Activated naive CD4-positive, alpha-beta T cell treated with anti-CD3 and anti-CD28 coated beads for 36 hours (primary cell): Measurements from ENCODE around the gene EPHA10. TPM values are rescaled to one million over a fixed set of nuclear protein-coding genes. Genes with fewer than 3 reads are reported as not detected.

ENCODE experiments used
- CTCF ChIA-PET: fragments of 350-600 bp; sonication (Branson Sonifier 250); formaldehyde crosslinking; loops from one replicate; lab custom pipeline; 2021; ENCODE audit warnings: antibody characterized with exemption; lab: Charles Lee
- DNase-seq: peaks from one replicate; pipeline ENCODE4 v3.0.0-alpha.2; 2020
- H3K27ac Mint-ChIP-seq: one replicate; pipeline ENCODE4 v1.8.0; 2021; ENCODE audit warnings: mild to moderate bottlenecking, mixed read lengths
- H3K27me3 Mint-ChIP-seq: one replicate; pipeline ENCODE4 v1.8.0; 2021; ENCODE audit warnings: low read depth, mixed read lengths
- H3K36me3 Mint-ChIP-seq: one replicate; pipeline ENCODE4 v1.8.0; 2021; ENCODE audit warnings: low read depth, mixed read lengths
- H3K4me1 Mint-ChIP-seq: one replicate; pipeline ENCODE4 v1.8.0; 2021; ENCODE audit warnings: low read depth, mixed read lengths
- H3K4me3 Mint-ChIP-seq: one replicate; pipeline ENCODE4 v1.8.0; 2021; ENCODE audit warnings: mild to moderate bottlenecking, moderate library complexity, mixed read lengths
- H3K9me3 Mint-ChIP-seq: one replicate; pipeline ENCODE4 v1.8.0; 2021; ENCODE audit warnings: mixed read lengths
- intact Hi-C: fragments of 100-400 bp; cut with micrococcal nuclease; formaldehyde crosslinking; loops from one replicate; pipeline ENCODE4 v1.15.1; 2023
- total RNA-seq, 2 experiments: library from RNA; stranded (reverse); gene quantifications; one replicate each; pipeline ENCODE4 v1.2.3, GENCODE V29; 2021

EPHA10 gene
- total RNA-seq, 2 experiments from 2014 or later: 0.33 TPM; not detected in 1

DNA sequence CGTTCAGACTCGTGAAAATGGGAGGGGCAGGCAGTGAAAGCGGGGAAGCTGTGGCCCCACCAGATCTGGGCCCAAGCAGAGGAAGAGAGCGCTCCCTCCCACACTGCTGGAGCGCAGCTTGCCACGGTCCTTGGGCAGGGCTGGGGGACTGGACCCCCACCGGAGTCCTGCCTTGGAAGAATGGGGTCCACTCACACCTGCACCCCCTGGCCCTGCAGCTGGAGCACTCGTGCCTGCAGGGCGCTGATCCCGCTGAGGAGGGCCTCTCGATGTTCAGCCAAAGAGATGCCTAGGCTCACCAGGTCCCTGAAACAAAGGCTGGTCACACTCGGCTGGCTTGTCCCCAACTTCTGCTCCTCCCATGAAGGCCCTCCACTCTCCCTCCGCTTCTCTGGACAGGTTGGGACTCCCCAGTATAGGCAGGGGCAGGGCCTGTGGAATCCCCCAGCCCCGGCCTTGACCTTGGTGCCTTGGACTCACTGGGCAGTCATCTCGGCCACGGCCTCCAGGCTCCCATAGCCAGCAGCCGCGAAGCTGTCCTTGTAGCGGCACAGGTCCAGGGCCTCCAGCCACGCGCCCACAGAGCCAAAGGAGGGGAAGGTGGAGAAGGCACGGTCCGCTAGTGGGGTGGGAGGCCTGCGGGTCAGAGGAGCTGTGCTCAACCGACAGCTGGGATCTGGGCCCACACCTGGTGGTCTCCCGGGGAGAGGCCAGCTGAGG is 46.6 kb downstream of the EPHA10 start:
- H3K4me1 Mint-ChIP-seq: no peaks in the 10 kb centered on the region
- CTCF ChIA-PET: no interaction called here
- no peaks in the 10 kb centered on the region for H3K36me3 Mint-ChIP-seq
- no peak for DNase-seq
- intact Hi-C loops: no loop called here
- no peaks in the 10 kb centered on the region for H3K9me3 Mint-ChIP-seq
- no peak overlapping the region for H3K27ac Mint-ChIP-seq
- H3K27me3 Mint-ChIP-seq: no peaks in the 10 kb centered on the region
- no peak overlapping the region for H3K4me3 Mint-ChIP-seq

DNA sequence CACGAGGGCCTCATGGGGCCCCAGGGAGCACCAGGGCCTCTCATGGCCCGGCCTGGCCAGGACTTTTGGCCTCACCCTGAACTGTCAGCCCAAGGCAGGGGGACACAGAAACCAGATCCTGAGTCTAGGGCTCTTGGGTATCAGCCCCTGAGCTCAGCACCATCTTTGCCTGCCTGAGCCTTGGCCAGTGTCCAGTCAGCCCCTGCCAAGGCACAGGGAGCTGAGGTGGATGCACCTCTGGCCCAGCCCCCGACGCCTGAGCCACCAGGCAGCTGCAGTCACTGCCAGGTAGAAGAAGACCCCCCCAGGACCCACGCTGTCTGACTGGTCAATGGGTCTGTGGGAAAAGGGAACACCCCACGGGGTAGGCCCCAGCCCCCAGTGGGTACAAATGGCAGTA is 47.3 kb downstream of the EPHA10 start:
- intact Hi-C loops: no loop called here
- no peak for DNase-seq
- Mint-ChIP-seq H3K27me3 (no peaks in the 10 kb centered on the region), H3K4me1 (no peaks in the 10 kb centered on the region), H3K27ac (no peak overlapping the region), H3K36me3 (no peaks in the 10 kb centered on the region), H3K4me3 (no peak overlapping the region), H3K9me3 (no peaks in the 10 kb centered on the region)
- CTCF ChIA-PET: no interaction called here

DNA sequence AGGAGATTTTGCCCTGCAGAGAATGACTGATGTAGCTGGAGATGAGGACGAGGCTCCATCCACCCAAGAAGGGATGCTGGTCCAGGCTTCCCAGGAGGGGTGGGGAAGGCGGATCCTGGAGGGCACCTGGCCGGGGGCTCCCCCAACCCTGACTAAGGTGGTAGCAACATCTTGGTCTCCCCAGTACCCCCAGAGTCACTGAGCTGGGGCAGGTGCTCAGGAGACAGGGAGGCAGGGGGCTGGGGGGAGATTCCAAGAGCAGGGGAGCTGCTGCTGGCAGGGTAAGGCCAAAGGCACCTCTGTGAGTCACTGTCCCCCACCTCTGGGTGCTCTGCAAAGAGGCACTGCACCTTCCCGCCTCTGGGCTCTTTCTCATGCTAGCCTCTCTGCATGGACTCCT is 48.6 kb downstream of the EPHA10 start:
- no peaks in the 10 kb centered on the region for H3K4me1 Mint-ChIP-seq
- H3K4me3 Mint-ChIP-seq: no peak overlapping the region
- intact Hi-C loops: no loop called here
- no peak for DNase-seq
- H3K27ac Mint-ChIP-seq: no peak overlapping the region
- H3K9me3 Mint-ChIP-seq: no peaks in the 10 kb centered on the region
- H3K36me3 Mint-ChIP-seq: no peaks in the 10 kb centered on the region
- no peaks in the 10 kb centered on the region for H3K27me3 Mint-ChIP-seq
- CTCF ChIA-PET: no interaction called here

DNA sequence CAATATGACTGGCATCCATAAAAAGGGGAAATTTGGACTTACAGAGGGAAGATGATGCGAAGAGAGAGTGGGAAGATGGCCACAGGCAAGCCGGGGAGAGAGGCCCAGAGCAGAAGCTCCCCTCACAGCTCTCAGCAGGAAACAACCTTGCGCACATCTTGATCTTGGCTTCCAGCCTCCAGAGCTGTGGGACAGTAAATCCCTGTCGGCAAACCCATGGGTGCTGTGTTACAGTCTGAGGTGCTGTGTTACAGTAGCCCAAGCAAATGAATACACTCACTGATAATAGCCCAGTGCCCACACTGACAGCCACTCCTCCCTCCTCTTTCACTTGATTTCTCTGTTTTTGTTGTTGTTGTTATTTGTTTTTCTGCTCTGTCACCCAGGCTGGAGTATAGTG is 50.2 kb downstream of the EPHA10 start:
- no peak overlapping the region for H3K27ac Mint-ChIP-seq
- CTCF ChIA-PET: no interaction called here

DNA sequence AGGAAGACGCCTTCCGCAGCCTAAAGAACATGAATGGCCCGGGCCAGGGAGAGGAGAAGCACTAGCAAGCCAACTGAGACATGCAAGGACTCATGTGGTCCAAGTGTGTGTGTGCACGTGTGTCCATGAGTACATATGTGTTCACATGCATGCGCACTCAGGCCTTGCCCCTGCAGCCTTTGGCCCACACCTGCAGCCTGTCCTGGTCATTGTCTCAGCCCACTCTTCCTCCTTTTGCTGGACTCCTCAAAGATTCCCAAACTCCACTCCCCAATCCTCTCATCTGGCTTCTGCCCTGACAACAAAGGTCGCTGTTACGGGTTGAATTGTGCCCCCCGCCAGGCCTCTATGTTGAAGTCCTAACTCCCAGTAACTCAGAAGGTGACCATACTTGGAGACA is 50.7 kb downstream of the EPHA10 start:
- Mint-ChIP-seq H3K27me3 (no peaks in the 10 kb centered on the region), H3K9me3 (no peaks in the 10 kb centered on the region), H3K27ac (no peak overlapping the region), H3K4me3 (no peak overlapping the region), H3K36me3 (peaks cover 7% of the 10 kb centered on the region), H3K4me1 (no peaks in the 10 kb centered on the region)
- intact Hi-C loops: no loop called here
- DNase-seq: no peak
- CTCF ChIA-PET: no interaction called here

More for the DNA sequence above, 50.2 kb downstream of the EPHA10 start:
- no peaks in the 10 kb centered on the region for H3K4me1 Mint-ChIP-seq
- no peaks in the 10 kb centered on the region for H3K9me3 Mint-ChIP-seq
- no peaks in the 10 kb centered on the region for H3K27me3 Mint-ChIP-seq
- no peak for DNase-seq
- peaks cover 2% of the 10 kb centered on the region for H3K36me3 Mint-ChIP-seq
- H3K4me3 Mint-ChIP-seq: no peak overlapping the region
- intact Hi-C loops: no loop called here

DNA sequence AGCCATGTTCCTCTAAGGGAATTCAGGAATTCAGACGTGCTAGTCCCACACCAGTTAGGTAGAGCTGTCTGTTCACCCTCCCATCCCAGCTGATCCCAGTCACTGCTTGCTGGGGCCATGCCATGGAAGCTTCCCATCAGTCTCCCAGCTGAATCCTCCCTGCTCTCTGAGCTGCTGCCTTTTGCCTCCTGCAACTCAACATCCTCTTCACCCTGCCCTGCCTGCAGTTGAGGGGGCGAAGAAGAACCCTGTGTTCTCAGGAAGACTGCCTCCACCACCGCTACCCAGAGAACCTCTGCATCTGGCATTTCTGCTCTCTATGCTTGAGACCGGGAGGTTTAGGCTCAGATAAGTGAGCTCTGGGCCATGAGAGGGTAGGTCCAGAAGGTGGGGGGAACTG is 56.4 kb downstream of the EPHA10 start:
- no peaks in the 10 kb centered on the region for H3K9me3 Mint-ChIP-seq
- no peaks in the 10 kb centered on the region for H3K27me3 Mint-ChIP-seq
- H3K36me3 Mint-ChIP-seq: peaks cover 48% of the 10 kb centered on the region
- intact Hi-C loops: no loop called here
- no peak for DNase-seq
- no peak overlapping the region for H3K4me3 Mint-ChIP-seq
- H3K4me1 Mint-ChIP-seq: no peaks in the 10 kb centered on the region
- no peak overlapping the region for H3K27ac Mint-ChIP-seq
- CTCF ChIA-PET: interaction anchor here (0.6 kb wide), 1 partner anchor 1085 kb away, joined by 3 read pairs; no protein-coding TSS in a partner anchor

DNA sequence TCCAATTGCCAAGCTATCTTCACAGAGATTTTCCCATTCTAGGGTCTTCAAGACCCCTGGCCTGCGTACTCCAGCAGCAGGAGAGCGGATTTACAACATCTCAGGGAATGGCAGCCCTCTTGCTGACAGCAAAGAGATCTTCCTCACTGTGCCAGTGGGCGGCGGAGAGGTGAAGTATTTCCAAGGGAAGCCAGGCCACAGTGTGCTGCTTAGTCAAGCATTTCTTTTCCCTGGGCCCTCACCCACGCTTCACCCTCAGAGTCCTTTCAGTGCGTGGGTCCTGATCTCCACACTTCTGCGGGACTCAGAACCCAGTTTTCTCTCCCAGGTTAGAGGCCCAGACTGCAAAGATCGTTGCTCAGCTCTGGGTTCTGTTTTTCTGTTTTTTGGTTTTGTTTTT is 59.5 kb downstream of the EPHA10 start:
- Mint-ChIP-seq H3K27me3 (no peaks in the 10 kb centered on the region), H3K27ac (no peak overlapping the region), H3K4me3 (no peak overlapping the region), H3K4me1 (no peaks in the 10 kb centered on the region), H3K36me3 (peaks cover 75% of the 10 kb centered on the region), H3K9me3 (no peaks in the 10 kb centered on the region)
- CTCF ChIA-PET: no interaction called here
- intact Hi-C loops: no loop called here
- no peak for DNase-seq

DNA sequence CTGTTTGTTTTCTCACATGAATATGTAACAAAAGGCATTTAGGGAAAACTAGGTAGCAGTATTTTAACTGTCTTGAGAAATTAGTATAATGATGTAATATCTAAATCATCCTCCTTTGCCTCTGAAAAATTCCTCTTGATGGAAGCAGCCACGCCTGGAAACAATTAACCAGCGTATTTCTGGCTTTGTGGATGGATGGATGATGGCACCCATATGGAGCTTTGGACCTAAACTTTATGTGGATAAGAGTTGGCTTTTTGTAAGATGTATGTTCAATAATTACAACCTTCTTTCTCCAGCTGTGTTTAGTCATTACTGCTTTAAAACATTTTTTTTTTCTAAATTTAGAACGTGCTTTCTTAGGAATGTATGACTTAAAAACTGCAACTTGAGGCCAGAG is 60.0 kb downstream of the EPHA10 start:
- H3K9me3 Mint-ChIP-seq: no peaks in the 10 kb centered on the region
- intact Hi-C loops: no loop called here
- peaks cover 80% of the 10 kb centered on the region for H3K36me3 Mint-ChIP-seq
- CTCF ChIA-PET: no interaction called here
- H3K4me1 Mint-ChIP-seq: no peaks in the 10 kb centered on the region
- DNase-seq: no peak
- no peaks in the 10 kb centered on the region for H3K27me3 Mint-ChIP-seq
- no peak overlapping the region for H3K27ac Mint-ChIP-seq
- no peak overlapping the region for H3K4me3 Mint-ChIP-seq

DNA sequence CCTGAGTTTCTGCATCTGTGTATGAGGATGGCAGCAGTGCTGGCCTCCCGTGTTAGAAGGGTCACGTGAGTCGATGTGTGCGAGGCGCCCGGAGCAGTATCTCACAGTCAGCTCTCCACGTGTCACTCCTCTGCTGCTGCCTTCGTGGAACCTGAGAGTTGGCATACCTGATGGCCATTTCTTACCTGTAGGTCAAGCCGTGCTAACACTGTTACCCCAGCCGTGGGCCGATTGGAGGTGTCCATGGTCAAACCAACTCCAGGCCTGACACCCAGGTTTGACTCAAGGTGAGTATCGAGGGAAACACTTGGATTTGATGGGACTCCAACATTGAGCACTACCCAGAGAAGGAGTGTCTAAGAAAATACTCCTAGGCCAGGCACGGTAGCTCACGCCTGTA is 61.9 kb downstream of the EPHA10 start:
- intact Hi-C loops: no loop called here
- no peak for DNase-seq
- CTCF ChIA-PET: no interaction called here
- Mint-ChIP-seq H3K4me1 (peaks cover 9% of the 10 kb centered on the region), H3K9me3 (no peaks in the 10 kb centered on the region), H3K4me3 (no peak overlapping the region), H3K36me3 (peaks cover 74% of the 10 kb centered on the region), H3K27ac (no peak overlapping the region), H3K27me3 (no peaks in the 10 kb centered on the region)

DNA sequence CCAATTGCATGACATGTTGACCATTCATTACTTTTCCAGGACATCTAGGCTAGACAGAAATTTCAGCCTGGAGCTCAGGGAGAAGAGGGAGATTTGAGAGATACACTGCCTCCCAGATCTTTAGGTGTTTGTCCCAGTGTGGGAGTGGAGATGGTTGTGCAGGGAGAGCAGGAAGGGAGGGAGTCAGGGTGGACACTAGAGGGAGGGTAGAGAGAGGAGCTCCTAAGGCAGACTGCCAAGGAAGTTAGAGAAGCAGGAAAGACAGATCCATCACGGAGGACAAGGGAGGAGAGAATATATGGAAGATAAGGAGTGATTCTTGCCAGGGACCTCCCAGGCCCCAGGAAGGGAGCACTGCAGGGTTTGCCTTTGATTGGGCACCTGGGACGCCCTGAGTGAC is 63.9 kb downstream of the EPHA10 start:
- CTCF ChIA-PET: no interaction called here
- Mint-ChIP-seq H3K27ac (no peak overlapping the region), H3K27me3 (no peaks in the 10 kb centered on the region), H3K9me3 (no peaks in the 10 kb centered on the region), H3K36me3 (peaks cover 62% of the 10 kb centered on the region), H3K4me3 (no peak overlapping the region), H3K4me1 (peaks cover 9% of the 10 kb centered on the region)
- intact Hi-C loops: no loop called here
- DNase-seq: no peak

DNA sequence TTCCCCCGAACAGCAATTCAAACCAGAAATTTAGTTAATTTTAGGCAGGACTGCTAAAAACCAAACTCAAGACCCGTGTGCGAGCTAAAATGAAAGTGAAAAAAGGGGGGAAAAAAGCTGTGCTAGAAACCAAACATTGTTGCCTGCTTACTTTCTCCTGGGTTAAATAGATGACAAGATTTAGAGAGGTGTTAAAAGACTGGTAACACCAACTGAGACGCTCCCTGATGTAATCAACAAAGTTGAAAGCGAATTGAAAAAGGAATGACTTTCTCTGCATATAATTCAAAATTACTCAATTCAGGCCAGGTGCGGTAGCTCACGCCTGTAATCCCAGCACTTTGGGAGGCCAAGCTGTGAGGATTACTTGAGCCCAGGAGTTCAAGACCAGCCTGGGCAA is 65.8 kb downstream of the EPHA10 start:
- intact Hi-C loops: loop anchor here (10.0 kb wide), 1 partner anchor 1496 kb away; no protein-coding TSS in a partner anchor
- H3K27ac Mint-ChIP-seq: peak overlapping the region; percentile 43
- H3K4me1 Mint-ChIP-seq: peaks cover 9% of the 10 kb centered on the region
- CTCF ChIA-PET: interaction anchor here (0.7 to 1.1 kb wide), 2 partner anchors 10 to 22 kb away, joined by 3 to 4 read pairs; no protein-coding TSS in a partner anchor
- no peaks in the 10 kb centered on the region for H3K27me3 Mint-ChIP-seq
- DNase-seq: no peak
- H3K36me3 Mint-ChIP-seq: peaks cover 65% of the 10 kb centered on the region
- no peak overlapping the region for H3K4me3 Mint-ChIP-seq
- H3K9me3 Mint-ChIP-seq: no peaks in the 10 kb centered on the region

DNA sequence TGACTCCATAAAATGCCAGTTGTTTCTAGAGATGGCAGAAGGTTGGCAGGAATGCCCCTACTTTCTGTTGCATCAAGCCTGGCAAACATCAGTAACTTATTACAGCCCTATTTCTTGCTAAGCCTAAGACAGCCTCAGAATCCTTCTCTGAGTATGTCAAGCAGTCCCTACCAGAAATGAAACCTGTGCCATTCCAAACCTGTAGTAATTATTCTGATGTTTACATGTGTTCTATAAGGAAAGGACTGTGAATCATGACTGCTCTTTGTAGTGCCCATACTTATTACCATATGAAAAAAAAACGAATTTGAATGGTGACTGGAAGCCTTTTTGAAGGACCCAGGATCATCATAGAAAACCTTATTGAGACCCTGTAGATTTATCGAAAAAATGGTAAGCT is 67.2 kb downstream of the EPHA10 start:
- peaks cover 10% of the 10 kb centered on the region for H3K4me1 Mint-ChIP-seq
- intact Hi-C loops: loop anchor here (10.0 kb wide), 1 partner anchor 1497 kb away; no protein-coding TSS in a partner anchor
- H3K27ac Mint-ChIP-seq: no peak overlapping the region
- H3K36me3 Mint-ChIP-seq: peaks cover 57% of the 10 kb centered on the region
- no peak for DNase-seq
- H3K4me3 Mint-ChIP-seq: no peak overlapping the region
- CTCF ChIA-PET: no interaction called here
- no peaks in the 10 kb centered on the region for H3K9me3 Mint-ChIP-seq
- H3K27me3 Mint-ChIP-seq: no peaks in the 10 kb centered on the region

DNA sequence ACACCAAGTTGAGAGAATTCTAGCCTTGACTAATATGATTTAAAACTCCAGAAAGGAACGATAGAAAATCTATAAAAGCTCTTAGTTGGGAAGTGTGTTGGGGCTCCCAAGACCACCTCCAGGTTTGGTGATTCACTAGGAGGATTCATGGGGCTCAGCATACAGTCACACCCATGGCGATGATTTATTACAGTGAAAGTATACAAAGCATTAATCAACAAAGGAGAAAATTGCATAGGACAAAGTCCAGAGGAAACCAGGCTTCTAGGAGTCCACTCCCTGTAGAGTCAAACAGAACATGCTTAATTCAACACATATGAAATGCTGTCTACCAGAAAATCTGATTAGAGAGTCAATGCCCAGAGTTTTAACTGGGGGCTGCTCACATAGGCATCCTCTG is 67.8 kb downstream of the EPHA10 start:
- intact Hi-C loops: loop anchor here (10.0 kb wide), 1 partner anchor 1498 kb away; no protein-coding TSS in a partner anchor
- Mint-ChIP-seq H3K27ac (no peak overlapping the region), H3K36me3 (peaks cover 51% of the 10 kb centered on the region), H3K27me3 (no peaks in the 10 kb centered on the region), H3K4me1 (peaks cover 11% of the 10 kb centered on the region), H3K4me3 (no peak overlapping the region), H3K9me3 (no peaks in the 10 kb centered on the region)
- DNase-seq: no peak
- CTCF ChIA-PET: interaction anchor here (1.6 kb wide), 1 partner anchor 14 kb away, joined by 7 read pairs; no protein-coding TSS in a partner anchor
